Rectal smooth muscle tissue (tissue), 1 donor: ENCODE results near the gene UMODL1.
"Not testable (repeated sequence)": the region's sequence is repeated elsewhere in the genome, so short reads cannot be mapped to it uniquely, and the experiment has no call there.

ENCODE experiments used
- H3K27ac ChIP-seq: one replicate; pipeline ENCODE4 v1.7.0; 2013; ENCODE audit warnings: low read depth, low read length, inconsistent platforms
- H3K27me3 ChIP-seq: one replicate; pipeline ENCODE4 v1.7.0; 2013; ENCODE audit warnings: low read length; ENCODE audit not compliant: control insufficient read depth, insufficient read depth
- H3K36me3 ChIP-seq: one replicate; pipeline ENCODE4 v1.7.0; 2013; ENCODE audit warnings: low read length; ENCODE audit not compliant: control insufficient read depth, insufficient read depth
- H3K4me1 ChIP-seq: one replicate; pipeline ENCODE4 v1.7.0; 2013; ENCODE audit warnings: low read length; ENCODE audit not compliant: control insufficient read depth, insufficient read depth
- H3K4me3 ChIP-seq: one replicate; pipeline ENCODE4 v1.7.0; 2013; ENCODE audit warnings: low read length
- H3K9ac ChIP-seq: one replicate; pipeline ENCODE4 v1.7.0; 2013; ENCODE audit warnings: low read length

The UMODL1 gene

DNA sequence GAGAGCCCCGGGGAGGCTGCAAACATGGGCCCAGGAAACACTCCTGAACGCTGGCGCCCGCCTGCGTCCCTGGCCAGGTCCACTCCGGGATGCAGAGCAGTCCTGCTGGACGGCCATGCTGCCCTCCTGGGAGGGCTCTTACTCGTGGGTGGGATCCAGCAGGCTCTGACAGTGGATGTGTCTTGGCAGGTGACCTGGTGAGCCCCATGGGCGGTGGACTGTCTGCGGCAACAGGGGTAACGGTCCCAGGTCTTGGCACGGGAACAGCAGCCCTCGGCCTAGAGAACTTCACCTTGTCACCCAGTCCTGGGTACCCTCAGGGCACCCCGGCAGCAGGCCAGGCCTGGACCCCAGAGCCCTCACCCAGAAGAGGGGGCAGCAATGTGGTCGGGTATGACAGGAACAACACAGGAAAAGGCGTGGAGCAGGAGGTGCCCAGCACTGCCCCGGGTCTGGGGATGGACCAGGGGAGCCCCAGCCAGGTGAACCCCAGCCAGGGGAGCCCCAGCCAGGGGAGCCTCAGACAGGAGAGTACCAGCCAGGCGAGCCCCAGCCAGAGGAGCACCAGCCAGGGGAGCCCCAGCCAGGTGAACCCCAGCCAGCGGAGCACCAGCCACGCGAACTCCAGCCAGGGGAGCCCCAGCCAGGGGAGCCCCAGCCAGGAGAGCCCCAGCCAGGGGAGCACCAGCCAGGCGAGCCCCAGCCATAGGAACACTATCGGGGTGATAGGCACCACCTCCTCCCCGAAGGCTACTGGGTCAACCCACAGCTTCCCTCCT is 39.8 kb downstream of the UMODL1 start:
- H3K36me3 ChIP-seq, result no peaks in the 10 kb centered on the region
- no peaks in the 10 kb centered on the region for H3K27me3 ChIP-seq
- no peak overlapping the region for H3K27ac ChIP-seq
- H3K4me1 ChIP-seq, result no peaks in the 10 kb centered on the region
- H3K9ac ChIP-seq, result no peak overlapping the region
- H3K4me3 ChIP-seq, result no peak overlapping the region

DNA sequence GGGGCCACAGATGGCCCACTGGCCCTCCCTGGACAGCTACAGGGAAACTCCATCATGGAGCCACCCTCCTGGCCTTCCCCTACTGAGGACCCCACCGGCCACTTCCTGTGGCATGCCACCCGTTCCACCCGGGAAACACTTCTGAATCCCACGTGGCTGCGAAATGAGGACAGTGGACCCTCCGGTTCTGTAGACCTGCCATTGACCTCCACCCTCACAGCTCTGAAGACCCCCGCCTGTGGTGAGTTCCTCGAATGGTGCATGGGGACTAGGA is 40.3 kb downstream of the UMODL1 start:
- no peaks in the 10 kb centered on the region for H3K36me3 ChIP-seq
- no peak overlapping the region for H3K9ac ChIP-seq
- no peak overlapping the region for H3K4me3 ChIP-seq
- H3K27me3 ChIP-seq, result no peaks in the 10 kb centered on the region
- H3K27ac ChIP-seq, result no peak overlapping the region
- H3K4me1 ChIP-seq, result no peaks in the 10 kb centered on the region

DNA sequence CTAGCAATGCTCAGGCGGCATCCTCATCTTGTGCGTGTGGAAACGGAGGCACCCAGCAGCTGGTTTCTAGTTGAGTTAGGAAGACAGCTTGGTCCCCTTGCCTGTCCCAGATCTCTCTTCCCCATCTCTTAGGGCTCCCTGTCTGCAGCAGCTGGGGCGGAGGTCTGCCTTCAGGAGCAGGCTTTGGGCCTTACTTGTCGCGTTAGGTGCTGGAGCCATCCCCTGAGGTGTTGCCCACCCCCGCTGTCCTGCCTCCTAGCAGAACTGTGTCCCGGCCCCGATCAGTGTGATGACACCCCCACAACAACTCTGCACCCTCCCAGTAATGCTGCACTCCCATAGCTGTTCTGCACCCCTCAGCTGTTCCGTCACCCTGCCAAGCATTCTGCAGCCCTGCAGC is 40.7 kb downstream of the UMODL1 start:
- Histone ChIP-seq H3K27ac (no peak overlapping the region), H3K27me3 (no peaks in the 10 kb centered on the region), H3K4me1 (no peaks in the 10 kb centered on the region), H3K9ac (no peak overlapping the region), H3K4me3 (no peak overlapping the region), H3K36me3 (no peaks in the 10 kb centered on the region)

- Histone ChIP-seq H3K27me3 (no peaks in the 10 kb centered on the region), H3K27ac (no peak overlapping the region), H3K9ac (no peak overlapping the region), H3K4me3 (no peak overlapping the region), H3K4me1 (peaks cover under 1% of the 10 kb centered on the region), H3K36me3 (no peaks in the 10 kb centered on the region)
Observed at GRCh38 chr21:42112238-42112637, 41.1 kb downstream of the UMODL1 start.

DNA sequence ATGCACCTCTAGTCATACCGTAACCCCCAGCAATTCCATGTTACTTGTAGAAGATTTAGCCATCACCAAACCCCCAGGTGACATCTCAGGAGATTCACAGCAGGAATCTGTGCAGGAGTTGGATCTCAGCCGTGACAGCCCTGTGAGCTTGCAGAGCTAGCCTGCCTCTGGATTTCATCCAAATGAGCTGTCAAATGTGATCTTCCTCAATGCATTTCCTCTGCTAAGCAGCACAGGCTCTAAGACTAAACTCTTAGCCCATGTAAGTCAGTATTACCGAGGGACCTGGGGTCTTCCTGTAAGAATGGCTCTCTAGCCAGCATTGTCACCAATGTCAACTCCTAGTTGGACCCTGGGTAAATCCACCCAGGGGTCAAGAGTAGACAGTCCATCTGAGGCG is 41.7 kb downstream of the UMODL1 start:
- H3K27ac ChIP-seq, result no peak overlapping the region
- H3K9ac ChIP-seq, result no peak overlapping the region
- no peaks in the 10 kb centered on the region for H3K27me3 ChIP-seq
- H3K36me3 ChIP-seq, result no peaks in the 10 kb centered on the region
- H3K4me1 ChIP-seq, result peaks cover 2% of the 10 kb centered on the region
- H3K4me3 ChIP-seq, result no peak overlapping the region

DNA sequence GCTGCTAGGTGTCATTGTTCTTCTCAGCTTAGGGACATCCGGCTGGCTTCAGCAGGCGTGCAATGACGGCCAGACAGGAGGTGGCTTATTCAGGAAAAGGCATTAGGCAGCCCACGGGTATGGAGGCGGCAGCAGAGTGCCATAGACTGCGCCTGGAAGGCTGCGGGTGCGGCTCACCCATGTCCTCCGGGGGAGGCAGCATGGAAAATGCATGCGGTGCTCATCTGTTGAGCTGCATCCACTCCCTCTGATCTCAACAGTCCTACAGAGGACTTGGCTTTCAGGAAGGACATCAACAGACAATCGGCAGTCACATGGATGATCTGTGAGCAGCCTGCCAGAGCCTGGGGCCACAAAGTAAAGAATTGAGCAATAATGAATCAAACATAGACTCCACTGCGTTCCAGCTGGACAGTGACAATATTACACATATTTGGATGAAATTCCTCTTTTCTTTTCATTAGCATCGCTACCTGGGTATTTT is 42.9 kb downstream of the UMODL1 start:
- Histone ChIP-seq H3K27ac (no peak overlapping the region), H3K36me3 (no peaks in the 10 kb centered on the region), H3K9ac (no peak overlapping the region), H3K4me1 (peaks cover 2% of the 10 kb centered on the region), H3K4me3 (no peak overlapping the region), H3K27me3 (no peaks in the 10 kb centered on the region)

- H3K36me3 ChIP-seq, result no peaks in the 10 kb centered on the region
- H3K27ac ChIP-seq, result no peak overlapping the region
- H3K27me3 ChIP-seq, result no peaks in the 10 kb centered on the region
- H3K9ac ChIP-seq, result no peak overlapping the region
- H3K4me1 ChIP-seq, result peaks cover 2% of the 10 kb centered on the region
- no peak overlapping the region for H3K4me3 ChIP-seq
Observed at GRCh38 chr21:42114646-42115045, 43.5 kb downstream of the UMODL1 start.

DNA sequence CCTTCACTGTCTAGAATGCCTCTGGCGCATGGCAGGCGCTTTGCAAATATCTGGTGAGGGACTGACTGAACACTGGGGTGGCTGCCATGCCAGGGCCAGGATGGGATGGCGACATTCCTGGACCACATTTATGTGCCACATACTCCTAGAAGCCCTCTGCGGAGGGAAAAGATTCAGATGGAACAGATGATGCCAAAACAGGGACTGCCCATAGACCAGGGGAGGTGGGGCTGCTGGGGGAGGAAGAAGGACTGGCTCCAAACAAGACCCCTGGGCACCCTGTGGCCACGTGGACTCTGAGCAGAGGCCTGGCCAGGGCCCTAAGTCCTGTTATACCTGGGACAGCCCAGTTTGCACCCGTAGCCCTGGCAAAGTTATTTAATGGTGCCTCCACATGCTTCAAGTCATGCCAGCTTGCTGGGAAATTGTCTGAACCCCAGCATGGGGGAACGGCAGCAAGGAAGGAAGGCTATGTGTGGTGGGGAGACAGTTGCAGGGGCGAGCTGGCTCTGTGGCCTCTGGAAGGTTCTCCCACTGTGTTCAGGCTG is 44.1 kb downstream of the UMODL1 start:
- no peaks in the 10 kb centered on the region for H3K27me3 ChIP-seq
- H3K9ac ChIP-seq, result no peak overlapping the region
- no peaks in the 10 kb centered on the region for H3K36me3 ChIP-seq
- no peak overlapping the region for H3K4me3 ChIP-seq
- H3K27ac ChIP-seq, result no peak overlapping the region
- peaks cover 2% of the 10 kb centered on the region for H3K4me1 ChIP-seq

DNA sequence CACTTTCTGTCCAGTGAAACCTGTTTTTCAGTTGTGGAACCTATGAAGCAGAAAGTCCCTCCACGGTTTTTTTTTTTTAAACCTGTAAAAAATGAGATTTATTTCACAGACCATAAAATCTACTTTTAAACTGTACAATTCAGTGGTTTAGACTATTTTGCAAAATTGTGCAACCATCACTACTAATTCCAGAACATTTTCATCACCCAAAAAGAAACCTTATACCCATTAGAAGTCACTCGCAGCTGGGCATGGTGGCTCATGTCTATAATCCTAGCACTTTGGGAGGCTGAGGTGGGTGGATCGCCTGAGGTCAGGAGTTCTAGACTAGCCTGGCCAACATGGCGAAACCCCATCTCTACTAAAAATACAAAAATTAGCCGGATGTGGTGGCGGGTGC is 45.4 kb downstream of the UMODL1 start:
- H3K27ac ChIP-seq, H3K4me1 ChIP-seq, H3K36me3 ChIP-seq, H3K9ac ChIP-seq, H3K4me3 ChIP-seq, H3K27me3 ChIP-seq: not testable (repeated sequence)

DNA sequence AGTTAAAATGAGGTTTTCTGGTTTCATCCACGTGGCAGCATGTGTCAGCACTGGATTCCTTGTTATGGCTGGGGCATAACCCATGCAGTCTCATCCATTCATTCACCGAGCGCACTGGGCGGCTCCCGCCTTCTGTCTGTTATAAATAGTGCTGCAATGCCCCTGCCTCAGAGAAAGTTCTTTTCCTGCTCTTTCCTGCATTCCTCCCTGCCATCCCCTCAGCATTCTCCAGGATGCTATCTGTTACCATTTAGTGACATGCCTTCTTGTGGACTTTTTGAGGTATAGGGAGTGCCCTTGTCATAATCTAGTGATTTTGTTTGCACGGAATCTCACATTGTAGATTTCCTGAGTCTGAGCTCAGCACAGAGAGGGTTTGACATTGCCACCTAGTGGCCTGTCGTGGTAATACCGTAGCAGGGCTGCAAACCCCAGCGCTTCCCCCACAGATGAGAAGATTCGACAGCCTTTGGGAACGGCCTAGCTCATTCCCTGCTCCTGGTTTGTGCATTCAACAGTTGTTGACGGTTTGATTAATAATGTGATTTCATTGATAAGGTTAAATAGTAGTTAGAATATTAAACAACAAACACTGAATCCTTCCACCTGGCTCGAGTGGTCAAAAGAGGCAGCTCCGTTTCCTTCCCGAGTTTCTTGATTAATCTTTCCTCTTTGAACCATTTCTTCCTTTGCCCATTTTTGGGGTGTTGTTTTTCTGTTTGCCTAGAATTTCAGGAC is 46.3 kb downstream of the UMODL1 start:
- H3K27me3 ChIP-seq, result peaks cover 5% of the 10 kb centered on the region
- H3K4me1 ChIP-seq, result peaks cover 2% of the 10 kb centered on the region
- H3K4me3 ChIP-seq, result peak overlapping the region; percentile 38
- no peaks in the 10 kb centered on the region for H3K36me3 ChIP-seq
- H3K27ac ChIP-seq, result no peak overlapping the region
- H3K9ac ChIP-seq, result no peak overlapping the region

DNA sequence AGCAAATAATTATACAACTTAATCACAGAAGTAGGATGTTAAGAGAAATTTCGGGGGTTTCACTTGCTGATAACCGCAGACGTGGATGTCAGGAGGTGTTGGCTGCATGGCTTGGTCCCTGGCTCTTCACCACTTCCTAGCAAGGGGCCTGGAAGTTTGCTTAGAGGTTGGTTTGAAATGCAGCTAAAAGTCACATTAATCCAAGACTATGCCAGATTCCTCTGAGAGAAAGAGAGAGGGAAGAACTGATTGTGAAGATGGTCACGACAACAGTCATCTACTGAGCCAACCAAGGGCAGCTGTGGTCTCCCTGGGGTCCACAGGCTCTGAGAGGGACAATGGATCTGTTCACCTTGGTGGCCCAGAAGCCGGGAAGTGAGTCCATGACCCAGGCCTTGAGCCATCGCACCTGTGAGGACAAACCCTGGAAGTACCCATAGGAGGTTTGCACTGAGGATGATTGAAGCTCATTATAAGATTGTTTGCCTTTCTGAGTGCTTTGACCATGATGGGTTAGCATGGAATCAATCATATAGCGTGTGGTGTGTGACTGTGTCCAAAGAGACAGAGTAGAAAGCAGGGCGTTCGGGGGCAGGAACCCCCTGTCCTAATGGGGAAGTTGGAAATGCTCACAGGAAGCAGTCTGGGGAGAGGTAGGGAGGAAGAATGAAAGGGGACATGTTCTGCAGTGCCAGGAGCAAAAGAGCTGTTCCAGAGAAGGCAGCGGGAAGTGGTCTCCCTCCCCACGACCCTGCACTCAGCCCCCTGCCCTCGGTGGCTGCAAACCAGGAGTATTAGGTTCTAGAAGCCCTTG is 47.1 kb downstream of the UMODL1 start:
- Histone ChIP-seq H3K36me3 (no peaks in the 10 kb centered on the region), H3K27ac (no peak overlapping the region), H3K4me1 (peaks cover 2% of the 10 kb centered on the region), H3K27me3 (peaks cover 9% of the 10 kb centered on the region), H3K4me3 (no peak overlapping the region), H3K9ac (no peak overlapping the region)

DNA sequence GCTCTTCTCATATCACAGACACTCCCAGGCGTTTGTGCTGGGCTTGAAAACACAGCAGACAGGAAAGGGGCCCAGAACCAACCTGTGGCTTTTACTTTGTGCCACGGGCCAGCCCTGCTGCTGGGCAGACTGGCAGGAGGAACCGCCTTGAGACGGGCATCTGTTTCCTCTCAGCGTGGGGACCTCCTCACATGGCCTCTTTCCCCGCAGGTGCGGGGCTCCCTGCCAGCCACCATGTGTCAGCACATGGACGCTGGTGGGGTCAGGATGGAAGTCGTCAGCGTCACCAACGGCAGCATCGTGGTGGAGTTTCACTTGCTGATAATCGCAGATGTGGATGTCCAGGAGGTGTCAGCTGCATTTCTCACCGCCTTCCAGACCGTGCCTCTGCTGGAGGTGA is 47.8 kb downstream of the UMODL1 start:
- H3K27me3 ChIP-seq, result peaks cover 12% of the 10 kb centered on the region
- no peaks in the 10 kb centered on the region for H3K36me3 ChIP-seq
- H3K27ac ChIP-seq, result no peak overlapping the region
- no peak overlapping the region for H3K4me3 ChIP-seq
- no peak overlapping the region for H3K9ac ChIP-seq
- peaks cover 2% of the 10 kb centered on the region for H3K4me1 ChIP-seq
